Kidney (tissue), 14 donors: ENCODE measurements around the gene GUCY1B1. TPM values are rescaled to one million over a fixed set of nuclear protein-coding genes. Genes with fewer than 3 reads are reported as not detected.

Experiments
- DNase-seq, 5 donors: peaks; one replicate each; pipeline ENCODE4 v3.0.0-alpha.2; 2013 to 2020
- FAIRE-seq: peaks from 2 replicates; lab custom pipeline; 2012; peaks lifted over from hg19 to GRCh38; lab: Jason Lieb, UNC
- H3K27ac ChIP-seq, 2 donors: one replicate each; pipeline ENCODE4 v1.7.0; 2013; ENCODE audit warnings: low read depth in 2 of 2, low read length in 2 of 2, inconsistent platforms in 1 of 2
- H3K27me3 ChIP-seq: one replicate; pipeline ENCODE4 v1.7.1; 2013; ENCODE audit warnings: low read length, inconsistent platforms; ENCODE audit not compliant: control insufficient read depth, insufficient read depth
- H3K36me3 ChIP-seq, 3 donors: one replicate each; pipeline versions ENCODE4 v1.7.0 to v1.7.1; 2013; ENCODE audit warnings: low read length in 3 of 3, control low read depth in 1 of 3, inconsistent platforms in 1 of 3; ENCODE audit not compliant: insufficient read depth in 3 of 3, control insufficient read depth in 2 of 3
- H3K4me1 ChIP-seq, 3 donors: one replicate each; pipeline versions ENCODE4 v1.7.0 to v1.7.1; 2013; ENCODE audit warnings: low read length in 3 of 3, inconsistent platforms in 1 of 3, low read depth in 1 of 3; ENCODE audit not compliant: control insufficient read depth in 2 of 3, insufficient read depth in 2 of 3
- H3K4me3 ChIP-seq, 3 donors: one replicate each; pipeline versions ENCODE4 v1.7.0 to v1.8.1; 2013; ENCODE audit warnings: low read length in 3 of 3, control low read depth in 1 of 3, inconsistent platforms in 1 of 3
- H3K9ac ChIP-seq, 3 donors: one replicate each; pipeline versions ENCODE4 v1.7.0 to v1.7.1; 2013; ENCODE audit warnings: low read length in 3 of 3, control low read depth in 1 of 3, inconsistent platforms in 1 of 3
- H3K9me3 ChIP-seq, 3 donors: one replicate each; pipeline versions ENCODE4 v1.7.0 to v1.7.1; 2013; ENCODE audit warnings: low read length in 3 of 3, control low read depth in 1 of 3, inconsistent platforms in 1 of 3; ENCODE audit not compliant: control insufficient read depth in 2 of 3, insufficient read depth in 1 of 3
- intact Hi-C: fragments of 100-400 bp; cut with DNase I; formaldehyde crosslinking; loops from one replicate; pipeline ENCODE4 v1.11.1; 2022
- polyA plus RNA-seq: library from polyadenylated mRNA; stranded (reverse); fragments of 350-450 nt; fragmentation: Illumina TruSeq; extraction: RNeasy Lipid Tissue Mini Kit (QIAGEN cat#74804); gene quantifications from one replicate; pipeline ENCODE4 v1.2.3, GENCODE V29; 2014; ENCODE audit warnings: low read depth, low replicate concordance; ENCODE audit not compliant: insufficient read depth
- total RNA-seq: library from RNA; stranded (reverse); fragmentation: NEBNext Ultra II Directional; extraction: Animal tissue kit (Norgen Biotek cat#: 25700); gene quantifications from one replicate; pipeline ENCODE4 v1.2.1, GENCODE V29; 2021
- TF ChIP-seq, protein P1 (sequence below): IDR thresholded peaks from 3 replicates; pipeline ENCODE4 v1.5.1; 2012; ENCODE audit warnings: mild to moderate bottlenecking, moderate library complexity, borderline replicate concordance; ENCODE audit not compliant: insufficient read depth; ENCODE audit errors: extremely low read depth
- donor health status: control.
- donor health status: control.
- donor health status: control.
- donor health status: control.
- donor health status: control.
- donor health status: DM: yes; HTN: yes; CAD: no.
- donor health status: Normal renal cell carcinoma (clear cell type).

Gene GUCY1B1
- total and polyA plus RNA-seq, 2 donors from 2014 or later: 13.2 to 24.7 TPM

DNA sequence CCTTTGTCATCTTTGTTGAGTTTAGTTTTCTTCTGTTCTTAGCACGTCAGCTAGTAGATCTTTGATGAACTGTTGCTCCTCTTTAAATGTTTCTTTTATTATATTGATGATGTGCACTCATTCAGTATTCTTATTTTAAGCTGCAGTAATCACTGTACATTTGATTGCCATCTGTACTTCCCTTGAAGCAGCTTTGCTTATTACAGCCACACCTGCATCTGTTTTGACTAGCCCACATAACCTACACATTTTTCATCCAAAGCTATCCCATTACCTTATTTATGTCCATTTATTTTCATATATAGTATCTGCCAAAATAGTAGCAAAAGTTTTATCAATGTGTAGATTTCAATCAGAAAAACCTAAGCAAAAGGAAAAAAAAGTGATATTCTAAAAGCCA, 23.9 kb upstream of the GUCY1B1 start:
- intact Hi-C loops: no loop called here
- TF ChIP-seq, protein P1, sequence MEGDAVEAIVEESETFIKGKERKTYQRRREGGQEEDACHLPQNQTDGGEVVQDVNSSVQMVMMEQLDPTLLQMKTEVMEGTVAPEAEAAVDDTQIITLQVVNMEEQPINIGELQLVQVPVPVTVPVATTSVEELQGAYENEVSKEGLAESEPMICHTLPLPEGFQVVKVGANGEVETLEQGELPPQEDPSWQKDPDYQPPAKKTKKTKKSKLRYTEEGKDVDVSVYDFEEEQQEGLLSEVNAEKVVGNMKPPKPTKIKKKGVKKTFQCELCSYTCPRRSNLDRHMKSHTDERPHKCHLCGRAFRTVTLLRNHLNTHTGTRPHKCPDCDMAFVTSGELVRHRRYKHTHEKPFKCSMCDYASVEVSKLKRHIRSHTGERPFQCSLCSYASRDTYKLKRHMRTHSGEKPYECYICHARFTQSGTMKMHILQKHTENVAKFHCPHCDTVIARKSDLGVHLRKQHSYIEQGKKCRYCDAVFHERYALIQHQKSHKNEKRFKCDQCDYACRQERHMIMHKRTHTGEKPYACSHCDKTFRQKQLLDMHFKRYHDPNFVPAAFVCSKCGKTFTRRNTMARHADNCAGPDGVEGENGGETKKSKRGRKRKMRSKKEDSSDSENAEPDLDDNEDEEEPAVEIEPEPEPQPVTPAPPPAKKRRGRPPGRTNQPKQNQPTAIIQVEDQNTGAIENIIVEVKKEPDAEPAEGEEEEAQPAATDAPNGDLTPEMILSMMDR: no peak
- no peak for FAIRE-seq

DNA sequence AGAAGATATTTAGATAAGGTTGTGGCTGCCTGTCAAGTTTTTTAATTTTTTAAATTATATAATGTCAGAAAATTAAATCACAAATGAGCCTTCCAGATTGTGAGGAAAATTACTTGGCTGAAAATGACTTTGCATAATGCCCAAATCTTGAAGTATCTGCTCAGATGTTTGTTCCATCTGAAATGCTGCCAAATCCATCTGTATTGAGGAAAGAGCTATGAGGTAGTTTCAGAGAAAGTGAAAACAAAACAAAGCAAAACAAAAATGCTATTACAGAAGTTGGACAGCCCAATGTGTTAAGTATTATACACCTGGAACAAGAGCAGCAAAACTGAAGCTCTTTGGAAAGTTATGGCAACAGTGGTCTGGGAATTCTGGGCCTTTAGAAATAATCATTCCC, 23.3 kb upstream of the GUCY1B1 start:
- H3K36me3 ChIP-seq: no peaks in the 10 kb centered on the region
- H3K4me3 ChIP-seq: no peak overlapping the region
- no peaks in the 10 kb centered on the region for H3K9me3 ChIP-seq
- FAIRE-seq (no peak), DNase-seq (no peak)
- no peak overlapping the region for H3K9ac ChIP-seq
- no peaks in the 10 kb centered on the region for H3K27me3 ChIP-seq
- TF ChIP-seq, protein P1: no peak
- H3K4me1 ChIP-seq: no peaks in the 10 kb centered on the region
- H3K27ac ChIP-seq: no peak overlapping the region
- intact Hi-C loops: no loop called here

More for the DNA sequence above, 23.9 kb upstream of the GUCY1B1 start:
- Histone ChIP-seq H3K9me3 (no peaks in the 10 kb centered on the region), H3K4me3 (no peak overlapping the region), H3K27ac (no peak overlapping the region), H3K9ac (no peak overlapping the region), H3K4me1 (no peaks in the 10 kb centered on the region), H3K36me3 (no peaks in the 10 kb centered on the region), H3K27me3 (no peaks in the 10 kb centered on the region)
- no peak for DNase-seq

DNA sequence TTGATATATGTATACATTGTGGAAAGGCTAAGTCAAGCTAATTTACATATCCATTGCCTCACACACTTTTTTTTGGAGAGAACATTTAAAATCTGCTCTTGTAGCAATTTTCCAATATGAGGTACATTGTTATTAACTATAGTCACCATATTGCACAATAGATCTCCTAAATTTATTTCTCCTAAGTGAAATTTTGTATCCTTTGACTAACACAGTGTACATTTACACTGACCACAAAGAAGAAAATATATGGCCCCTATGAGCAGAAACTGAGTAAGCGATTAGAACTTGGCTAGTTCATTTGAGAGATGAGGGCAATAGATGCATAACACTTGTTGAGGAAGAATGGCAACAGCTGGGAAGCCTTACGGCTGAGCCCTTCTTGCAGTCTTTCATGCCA, 20.3 kb upstream of the GUCY1B1 start:
- Histone ChIP-seq H3K4me1 (no peaks in the 10 kb centered on the region), H3K9me3 (no peaks in the 10 kb centered on the region), H3K27me3 (no peaks in the 10 kb centered on the region), H3K36me3 (no peaks in the 10 kb centered on the region), H3K9ac (no peak overlapping the region), H3K27ac (no peak overlapping the region), H3K4me3 (no peak overlapping the region)
- TF ChIP-seq, protein P1: no peak
- intact Hi-C loops: no loop called here
- FAIRE-seq: no peak
- DNase-seq: no peak

DNA sequence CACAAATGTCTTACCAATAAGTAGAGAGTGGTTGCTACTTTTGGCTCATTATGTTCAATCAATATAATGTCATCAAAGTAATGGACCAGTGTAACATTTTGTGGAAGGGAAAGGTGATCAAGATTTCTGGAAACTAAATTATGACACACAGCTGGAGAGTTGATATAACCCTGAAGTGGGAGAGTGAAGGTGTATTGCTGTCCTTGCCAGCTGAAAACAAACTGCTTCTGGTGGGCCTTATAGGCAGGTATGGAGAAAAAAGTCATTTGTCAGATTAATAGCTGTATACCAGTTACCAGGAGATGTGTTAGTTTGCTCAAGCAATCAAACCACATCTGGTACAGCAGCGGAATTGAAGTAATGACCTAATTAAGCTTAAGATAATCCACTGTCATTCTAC, 17.3 kb upstream of the GUCY1B1 start:
- no peak overlapping the region for H3K4me3 ChIP-seq
- no peak for FAIRE-seq
- peaks cover 0 to 13% (median 8%) of the 10 kb centered on the region in 3 donors for H3K4me1 ChIP-seq
- TF ChIP-seq, protein P1: no peak
- no peaks in the 10 kb centered on the region for H3K36me3 ChIP-seq
- H3K9ac ChIP-seq: no peak overlapping the region
- H3K9me3 ChIP-seq: no peaks in the 10 kb centered on the region
- no peak overlapping the region for H3K27ac ChIP-seq
- no peak for DNase-seq
- intact Hi-C loops: no loop called here
- H3K27me3 ChIP-seq: no peaks in the 10 kb centered on the region
